Measurements from ENCODE around the gene FBXL17.

Gene FBXL17

DNA sequence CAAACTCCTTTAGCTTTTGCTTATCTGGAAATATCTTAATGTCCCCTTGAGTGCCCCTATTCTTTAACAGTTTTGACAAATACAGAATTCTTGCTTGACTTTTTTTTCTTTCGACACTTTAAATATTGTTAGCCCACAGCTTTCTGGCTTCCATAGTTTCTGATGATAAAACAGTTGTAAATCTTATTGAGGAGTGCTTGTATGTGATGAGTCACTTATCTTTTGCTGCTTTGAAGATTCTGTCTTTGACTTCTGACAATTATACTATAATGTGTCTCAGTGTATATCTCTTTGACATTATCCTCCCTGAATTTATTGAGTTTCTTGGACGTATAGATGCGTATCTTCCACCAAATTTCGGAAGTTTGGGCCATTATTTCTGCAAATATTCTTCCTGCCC, 21.6 kb downstream of the FBXL17 start:
- TF ChIP-seq, protein P1, sequence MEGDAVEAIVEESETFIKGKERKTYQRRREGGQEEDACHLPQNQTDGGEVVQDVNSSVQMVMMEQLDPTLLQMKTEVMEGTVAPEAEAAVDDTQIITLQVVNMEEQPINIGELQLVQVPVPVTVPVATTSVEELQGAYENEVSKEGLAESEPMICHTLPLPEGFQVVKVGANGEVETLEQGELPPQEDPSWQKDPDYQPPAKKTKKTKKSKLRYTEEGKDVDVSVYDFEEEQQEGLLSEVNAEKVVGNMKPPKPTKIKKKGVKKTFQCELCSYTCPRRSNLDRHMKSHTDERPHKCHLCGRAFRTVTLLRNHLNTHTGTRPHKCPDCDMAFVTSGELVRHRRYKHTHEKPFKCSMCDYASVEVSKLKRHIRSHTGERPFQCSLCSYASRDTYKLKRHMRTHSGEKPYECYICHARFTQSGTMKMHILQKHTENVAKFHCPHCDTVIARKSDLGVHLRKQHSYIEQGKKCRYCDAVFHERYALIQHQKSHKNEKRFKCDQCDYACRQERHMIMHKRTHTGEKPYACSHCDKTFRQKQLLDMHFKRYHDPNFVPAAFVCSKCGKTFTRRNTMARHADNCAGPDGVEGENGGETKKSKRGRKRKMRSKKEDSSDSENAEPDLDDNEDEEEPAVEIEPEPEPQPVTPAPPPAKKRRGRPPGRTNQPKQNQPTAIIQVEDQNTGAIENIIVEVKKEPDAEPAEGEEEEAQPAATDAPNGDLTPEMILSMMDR (IDR thresholded peaks at IDR 0.05) = no peak
- TF ChIP-seq ZFX (IDR thresholded peaks at IDR 0.05; ENCODE audit: borderline replicate concordance) = no peak
- H3K27ac ChIP-seq = no peak overlapping the region

DNA sequence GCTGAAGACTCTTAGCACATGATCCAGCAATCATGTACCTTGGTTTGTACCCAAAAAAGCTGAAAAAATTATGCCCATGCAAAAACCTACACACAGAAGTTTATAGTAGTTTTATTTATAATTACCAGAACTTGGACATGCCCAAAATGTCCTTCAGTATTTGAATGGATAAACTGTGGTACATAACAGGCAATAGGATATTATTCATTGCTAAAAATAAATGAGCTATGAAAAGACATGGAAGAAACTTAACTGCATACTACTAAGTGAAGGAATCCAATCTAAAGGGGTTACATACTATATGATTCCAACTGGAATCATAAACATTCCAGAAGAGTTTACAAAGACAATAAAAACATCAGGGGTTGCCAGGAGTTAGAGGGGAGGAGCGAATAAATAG, 25.6 kb downstream of the FBXL17 start:
- no peak for TF ChIP-seq ZFX (IDR thresholded peaks at IDR 0.05; ENCODE audit: borderline replicate concordance)
- TF ChIP-seq, protein P1 (IDR thresholded peaks at IDR 0.05) = no peak
- H3K27ac ChIP-seq = no peak overlapping the region

DNA sequence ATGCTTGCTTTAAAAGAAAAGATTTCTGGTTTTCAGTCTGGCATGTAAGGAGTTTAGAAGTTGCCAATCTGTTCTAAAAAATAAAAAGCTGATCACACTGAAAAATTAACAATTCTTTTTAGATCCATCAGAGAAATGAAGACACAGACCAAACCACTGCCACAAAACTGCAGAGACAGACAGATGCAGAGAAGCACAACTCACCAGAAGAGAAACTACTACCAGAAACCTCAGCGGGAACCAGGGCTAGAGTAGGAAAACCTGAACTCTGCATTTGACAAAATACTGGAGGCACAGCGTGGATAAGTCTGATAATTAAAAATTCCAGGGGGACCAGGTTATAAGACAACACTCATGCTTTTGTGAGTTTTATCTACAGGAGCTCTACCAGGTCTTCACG, 28.8 kb downstream of the FBXL17 start:
- H3K27ac ChIP-seq = no peak overlapping the region
- TF ChIP-seq, protein P1 (IDR thresholded peaks at IDR 0.05) = no peak
- no peak for TF ChIP-seq ZFX (IDR thresholded peaks at IDR 0.05; ENCODE audit: borderline replicate concordance)

DNA sequence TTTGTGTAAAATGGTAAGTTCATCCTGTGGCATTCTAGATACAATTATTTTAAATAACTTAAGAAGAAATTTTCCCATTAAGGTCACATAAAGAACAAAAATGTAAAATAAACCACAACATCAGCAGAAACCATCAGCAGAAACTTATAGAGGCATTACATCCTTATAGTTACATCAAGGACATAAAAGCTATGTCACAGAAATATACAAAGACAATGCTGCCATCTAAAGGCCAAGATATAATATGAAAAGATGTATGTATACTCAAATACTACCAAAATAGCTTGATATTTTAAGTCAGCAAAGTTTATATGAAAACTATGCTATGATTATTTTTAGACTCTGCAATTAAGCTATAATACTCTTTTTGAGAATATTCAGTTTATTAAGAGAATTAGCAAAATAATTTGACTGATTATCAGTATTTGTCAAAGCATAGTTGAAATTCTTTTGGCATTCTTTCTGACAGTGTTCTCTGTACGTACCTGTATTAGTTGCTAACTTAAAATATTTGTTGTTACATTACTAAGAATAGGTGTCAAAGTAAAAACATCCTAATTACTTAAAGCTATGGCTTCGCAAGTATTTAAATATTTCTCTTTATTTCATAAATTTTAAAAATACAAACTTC, 36.2 kb downstream of the FBXL17 start:
- TF ChIP-seq, protein P1 (IDR thresholded peaks at IDR 0.05) = peak; percentile 62
- TF ChIP-seq ZFX (IDR thresholded peaks at IDR 0.05; ENCODE audit: borderline replicate concordance) = no peak
- H3K27ac ChIP-seq = no peak overlapping the region

DNA sequence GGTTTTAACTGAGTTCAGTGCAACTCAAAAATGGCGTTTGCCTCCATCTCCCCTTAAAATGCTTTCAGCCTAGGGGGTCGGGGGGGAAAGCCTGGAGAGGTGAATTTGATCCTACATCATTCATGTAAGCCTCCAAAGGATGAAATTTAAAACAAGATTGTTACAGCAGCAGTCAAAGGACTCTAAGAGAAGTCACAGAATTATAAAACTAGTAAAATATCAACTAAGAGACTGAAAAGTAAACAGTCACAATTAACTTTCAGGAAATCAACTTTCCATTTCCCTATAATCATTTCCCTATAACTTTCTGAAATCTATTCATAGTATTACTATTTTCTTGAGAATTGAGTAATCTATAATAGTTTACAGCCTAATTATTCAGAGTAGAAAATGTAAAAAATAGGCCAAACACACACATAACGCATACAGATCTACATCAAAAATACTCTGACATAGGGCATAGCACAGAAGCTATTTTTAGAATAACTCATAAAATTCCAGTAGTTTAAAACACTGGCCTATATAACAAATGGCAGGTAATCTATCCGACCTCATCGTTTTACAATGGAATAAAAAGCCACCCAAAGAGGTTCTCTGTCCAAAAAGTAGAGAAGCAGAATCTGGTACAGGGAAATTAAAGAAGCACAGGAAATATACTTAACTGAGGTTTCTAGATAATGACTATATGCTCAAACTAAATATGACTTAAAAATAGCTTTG, 37.6 kb downstream of the FBXL17 start:
- TF ChIP-seq ZFX (IDR thresholded peaks at IDR 0.05; ENCODE audit: borderline replicate concordance) = no peak
- TF ChIP-seq, protein P1 (IDR thresholded peaks at IDR 0.05) = no peak
- no peak overlapping the region for H3K27ac ChIP-seq

- no peak for TF ChIP-seq ZFX (IDR thresholded peaks at IDR 0.05; ENCODE audit: borderline replicate concordance)
- TF ChIP-seq, protein P1 (IDR thresholded peaks at IDR 0.05) = no peak
- no peak overlapping the region for H3K27ac ChIP-seq
These were observed 40.0 kb downstream of the FBXL17 start for GRCh38 chr5:108341866-108342265.

- no peak overlapping the region for H3K27ac ChIP-seq
- TF ChIP-seq, protein P1 (IDR thresholded peaks at IDR 0.05) = no peak
- TF ChIP-seq ZFX (IDR thresholded peaks at IDR 0.05; ENCODE audit: borderline replicate concordance) = no peak
These were observed 41.8 kb downstream of the FBXL17 start for GRCh38 chr5:108340131-108340530.

Measured in 22Rv1 (cell line).